ENCODE measurements around the gene PUM2. TPM values are rescaled to one million over a fixed set of nuclear protein-coding genes. Genes with fewer than 3 reads are reported as not detected.

The PUM2 gene
- total RNA-seq, 1 donor from 2014 or later = 80.6 TPM

DNA sequence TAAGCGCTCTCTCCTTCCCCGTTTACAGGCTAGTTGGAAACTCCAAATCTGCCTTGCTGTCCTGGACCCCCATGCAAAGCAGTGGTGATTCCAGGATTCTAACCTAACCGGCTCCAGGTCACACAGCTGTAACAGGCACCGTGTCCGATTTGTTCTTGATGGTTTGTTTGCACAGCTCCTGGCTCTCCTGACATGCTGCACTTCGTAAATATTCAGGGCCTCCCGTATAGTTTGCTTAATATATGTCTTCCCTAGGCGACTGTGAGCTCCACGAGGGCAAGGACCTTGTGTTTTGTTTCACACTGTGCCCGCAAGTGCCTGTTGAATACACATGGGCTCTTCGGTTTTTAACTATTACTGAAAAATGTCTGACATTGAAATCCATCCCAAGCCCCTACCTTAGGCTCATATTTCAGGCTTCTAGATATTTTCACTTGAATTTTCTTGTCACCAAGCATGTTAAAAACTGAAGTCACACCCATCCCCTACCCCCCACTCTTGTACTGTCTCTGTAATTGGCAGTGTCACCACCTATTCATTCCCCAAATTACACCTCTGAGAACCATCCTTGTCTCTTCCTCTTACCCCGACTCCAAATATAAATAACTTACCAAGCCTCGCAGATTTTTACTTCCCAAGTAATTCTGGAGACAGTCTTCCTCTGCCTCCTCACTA is 1.0 kb upstream of the PUM2 start:
- no peak for DNase-seq
- no peak for ATAC-seq
- intact Hi-C loops (cut with micrococcal nuclease) = no loop called here

GRCh38 chr2:20350041-20350712 is 467 bp downstream of the PUM2 start:
- ATAC-seq = peak; percentile 65
- DNase-seq = no peak
- intact Hi-C loops (cut with micrococcal nuclease) = no loop called here

DNA sequence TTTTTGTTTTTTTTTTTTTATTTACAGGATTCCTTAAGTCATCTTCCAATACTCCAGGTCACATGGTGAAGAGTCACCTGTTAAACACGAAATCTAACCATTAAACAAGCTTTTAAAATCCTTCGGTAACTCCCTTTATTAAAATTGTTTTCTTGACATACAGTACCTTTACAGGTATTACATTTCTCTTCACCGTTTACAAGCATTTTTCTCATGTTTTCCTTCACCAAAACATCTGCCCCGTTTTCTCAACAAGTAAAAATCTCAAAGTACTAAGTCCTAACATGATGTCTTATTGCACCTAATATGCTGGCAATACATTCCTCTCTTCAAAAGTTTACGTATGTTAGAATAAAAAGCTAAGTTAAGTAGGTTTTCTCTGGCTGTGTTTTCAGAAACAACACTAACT is 1.1 kb downstream of the PUM2 start:
- intact Hi-C loops (cut with micrococcal nuclease) = no loop called here
- ATAC-seq = no peak

DNA sequence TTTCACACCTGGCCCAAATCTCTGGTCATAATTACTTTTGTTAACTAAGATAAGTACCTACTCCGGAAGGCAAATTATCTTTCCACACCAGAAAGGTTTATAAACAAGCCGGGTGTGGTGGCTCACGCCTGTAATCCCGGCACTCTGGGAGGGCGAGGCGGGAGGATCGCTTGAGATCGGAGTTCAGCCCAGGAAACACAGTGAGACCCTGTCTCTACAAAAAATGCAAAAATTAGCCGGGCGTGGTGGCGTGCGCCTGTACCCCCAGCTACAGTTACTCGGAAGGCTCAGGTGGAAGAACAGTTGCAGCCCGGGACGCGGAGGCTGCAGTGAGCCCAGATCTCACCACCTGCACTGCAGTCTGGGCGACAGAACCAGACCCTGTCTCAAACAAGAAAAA is 2.1 kb downstream of the PUM2 start:
- DNase-seq (no peak), ATAC-seq (no peak)
- intact Hi-C loops (cut with micrococcal nuclease) = no loop called here

More for the DNA sequence above, 1.1 kb downstream of the PUM2 start:
- no peak for DNase-seq

DNA sequence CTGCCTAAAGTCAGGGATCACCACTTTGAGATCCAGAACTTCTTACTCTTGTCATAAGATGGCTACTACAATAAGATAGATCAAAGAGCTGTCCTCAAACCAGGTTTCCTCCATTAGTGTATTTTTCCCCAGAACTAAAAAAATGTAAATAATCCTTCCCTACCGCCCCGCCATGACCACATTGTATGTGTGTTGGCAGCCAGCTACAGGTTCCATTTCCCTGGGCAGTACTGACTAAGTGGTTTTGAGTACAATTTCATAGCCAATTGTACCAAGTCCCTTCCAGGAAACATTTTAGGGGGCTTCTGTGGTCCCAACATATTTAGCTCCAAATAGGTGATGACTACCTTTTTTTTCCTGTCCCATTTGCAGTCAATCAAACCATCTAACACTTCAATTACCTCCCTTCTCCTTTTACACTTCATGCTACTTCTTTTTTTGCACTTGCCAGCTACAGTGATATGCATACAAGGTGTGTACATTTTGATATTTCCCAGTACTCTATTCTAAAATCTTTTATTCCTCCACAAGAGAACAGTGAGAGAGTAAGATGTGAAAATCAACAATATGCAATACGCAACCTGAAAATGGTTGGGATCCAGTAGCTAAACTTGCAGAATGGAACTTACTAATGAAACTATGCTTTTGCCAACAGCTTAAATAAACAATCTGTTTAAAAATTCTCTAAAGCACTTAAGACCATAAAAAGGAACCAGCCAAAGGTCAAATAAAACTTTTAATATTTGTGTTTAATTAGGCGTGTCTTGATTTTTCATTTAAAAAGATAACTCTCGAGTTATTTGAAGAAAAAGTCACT is 3.9 kb downstream of the PUM2 start:
- intact Hi-C loops (cut with micrococcal nuclease) = no loop called here
- no peak for DNase-seq

DNA sequence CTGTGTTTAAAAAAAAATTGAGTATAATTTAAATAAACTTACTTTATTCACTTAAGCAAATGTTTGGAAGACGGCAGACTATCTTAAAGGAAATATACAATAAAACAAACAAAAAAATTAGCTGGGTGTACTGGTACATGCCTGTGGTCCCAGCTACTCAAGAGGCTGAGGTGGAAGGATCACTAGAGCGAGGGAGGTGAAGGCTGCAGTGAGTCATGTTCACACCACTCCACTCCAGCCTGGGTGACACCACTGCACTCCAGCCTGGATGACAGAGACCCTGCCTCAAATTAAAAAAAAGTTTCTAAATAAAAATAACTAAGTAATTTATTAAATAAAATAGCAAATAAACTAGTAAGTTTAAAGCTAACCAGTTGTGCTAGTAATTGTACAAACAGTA is 7.5 kb downstream of the PUM2 start:
- intact Hi-C loops (cut with micrococcal nuclease) = no loop called here
- DNase-seq (no peak), ATAC-seq (no peak)

More for the DNA sequence above, 3.9 kb downstream of the PUM2 start:
- ATAC-seq = no peak

DNA sequence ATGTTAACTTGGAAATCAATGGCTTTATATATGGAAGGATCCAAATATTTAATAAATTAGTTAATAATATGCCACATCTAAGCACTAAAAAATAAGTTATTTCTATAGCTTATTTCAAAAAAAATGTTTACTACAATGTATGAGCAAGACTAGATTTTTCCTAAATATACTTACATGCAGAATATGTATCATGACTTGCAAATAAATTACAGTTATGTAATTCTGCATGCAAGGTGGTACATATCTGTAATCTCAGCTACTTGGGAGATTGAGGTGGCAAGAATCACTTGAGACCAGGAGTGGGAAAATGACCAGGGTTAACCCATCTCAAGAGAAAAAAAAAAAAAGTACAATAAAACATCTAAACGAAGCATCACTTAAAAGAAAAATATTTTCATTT is 11.6 kb downstream of the PUM2 start:
- intact Hi-C loops (cut with micrococcal nuclease) = no loop called here
- DNase-seq = no peak
- ATAC-seq = no peak

DNA sequence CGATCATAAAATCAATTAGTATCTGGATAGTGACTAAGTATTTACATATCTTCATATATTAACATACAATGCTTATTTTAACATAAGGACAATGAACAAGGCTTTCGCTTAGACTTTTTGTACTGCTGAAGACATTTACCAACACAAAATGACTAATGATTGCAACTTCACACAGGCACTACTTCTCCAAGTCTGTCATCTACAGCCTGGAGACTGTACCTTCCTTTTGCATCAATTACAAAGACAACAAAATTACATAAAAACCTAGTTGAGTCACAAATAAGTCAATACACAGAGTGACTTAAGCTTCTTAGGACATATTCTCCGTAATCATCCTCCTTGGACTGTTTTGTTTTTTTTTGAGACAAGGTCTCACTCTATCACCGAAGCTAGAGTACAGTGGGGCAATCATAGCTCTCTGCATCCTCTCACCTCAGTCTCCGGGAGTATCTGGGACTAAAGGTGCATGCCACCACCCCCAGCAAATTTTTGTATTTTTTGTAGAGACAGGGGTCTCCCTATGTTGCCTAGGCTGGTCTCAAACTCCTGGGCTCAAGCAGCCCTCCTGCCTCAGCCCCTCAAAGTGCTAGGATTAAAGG is 15.9 kb downstream of the PUM2 start:
- intact Hi-C loops (cut with micrococcal nuclease) = loop anchor here (5.0 kb wide), 1 partner anchor 52 kb away; no protein-coding TSS in a partner anchor
- ATAC-seq = peak; percentile 19
- DNase-seq = no peak

GRCh38 chr2:20333738-20334137 is 16.9 kb downstream of the PUM2 start:
- DNase-seq (no peak), ATAC-seq (no peak)
- intact Hi-C loops (cut with micrococcal nuclease) = loop anchor here (5.0 kb wide), 1 partner anchor 51 kb away; no protein-coding TSS in a partner anchor

DNA sequence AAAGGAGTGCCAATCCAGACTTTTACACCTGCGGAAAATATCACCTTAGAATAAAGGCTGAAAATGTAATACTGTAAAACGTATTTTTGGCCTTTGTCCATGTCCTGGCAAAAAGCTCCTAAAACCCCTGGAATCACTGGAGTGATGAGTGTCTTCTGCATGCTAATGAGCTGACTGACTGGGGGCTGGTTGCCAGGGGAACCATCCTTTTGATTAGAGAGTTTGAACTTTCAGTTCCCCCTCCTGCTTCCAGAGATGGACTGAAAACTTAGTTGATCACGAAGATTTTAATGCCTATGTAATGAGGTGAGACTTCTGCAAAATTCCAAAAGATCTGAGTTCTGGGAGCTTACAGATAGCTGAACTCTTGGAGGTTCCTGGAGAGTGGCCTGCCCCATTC is 20.5 kb downstream of the PUM2 start:
- ATAC-seq (no peak), DNase-seq (no peak)
- intact Hi-C loops (cut with micrococcal nuclease) = loop anchor here (5.0 kb wide), 1 partner anchor 48 kb away; no protein-coding TSS in a partner anchor

DNA sequence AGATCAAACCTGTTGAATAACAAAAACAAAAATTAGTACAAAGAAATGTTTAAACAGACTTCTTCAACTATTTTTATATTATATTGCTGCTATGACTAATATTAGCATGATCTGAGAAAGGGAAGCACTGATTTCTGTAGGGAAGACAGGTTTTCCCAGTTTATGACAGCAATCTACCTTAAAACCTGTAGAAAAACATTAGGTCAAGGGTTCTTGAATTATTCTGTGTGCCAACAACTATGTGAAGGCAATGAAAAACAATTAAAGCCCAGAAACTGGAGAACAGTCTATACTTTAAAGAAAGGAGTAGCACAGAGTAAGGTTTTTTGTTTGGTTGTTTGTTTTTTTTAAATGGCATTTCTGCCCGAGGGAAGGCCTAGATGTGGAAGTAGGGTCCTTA is 23.3 kb downstream of the PUM2 start:
- DNase-seq (no peak), ATAC-seq (no peak)
- intact Hi-C loops (cut with micrococcal nuclease) = no loop called here

GRCh38 chr2:20326163-20326780 is 24.4 kb downstream of the PUM2 start:
- intact Hi-C loops (cut with micrococcal nuclease) = no loop called here
- DNase-seq (no peak), ATAC-seq (peak; percentile 70)

- ATAC-seq (no peak), DNase-seq (no peak)
- intact Hi-C loops (cut with micrococcal nuclease) = no loop called here
These were observed 27.9 kb downstream of the PUM2 start for GRCh38 chr2:20322527-20323300.

GRCh38 chr2:20317690-20318089 is 33.0 kb downstream of the PUM2 start:
- no peak for DNase-seq
- intact Hi-C loops (cut with micrococcal nuclease) = no loop called here
- ATAC-seq = no peak

GRCh38 chr2:20317197-20317596 is 33.4 kb downstream of the PUM2 start:
- intact Hi-C loops (cut with micrococcal nuclease) = no loop called here
- no peak for DNase-seq
- no peak for ATAC-seq

- intact Hi-C loops (cut with micrococcal nuclease) = no loop called here
- no peak for ATAC-seq
- DNase-seq = no peak
These were observed 35.8 kb downstream of the PUM2 start for GRCh38 chr2:20314562-20315501.

DNA sequence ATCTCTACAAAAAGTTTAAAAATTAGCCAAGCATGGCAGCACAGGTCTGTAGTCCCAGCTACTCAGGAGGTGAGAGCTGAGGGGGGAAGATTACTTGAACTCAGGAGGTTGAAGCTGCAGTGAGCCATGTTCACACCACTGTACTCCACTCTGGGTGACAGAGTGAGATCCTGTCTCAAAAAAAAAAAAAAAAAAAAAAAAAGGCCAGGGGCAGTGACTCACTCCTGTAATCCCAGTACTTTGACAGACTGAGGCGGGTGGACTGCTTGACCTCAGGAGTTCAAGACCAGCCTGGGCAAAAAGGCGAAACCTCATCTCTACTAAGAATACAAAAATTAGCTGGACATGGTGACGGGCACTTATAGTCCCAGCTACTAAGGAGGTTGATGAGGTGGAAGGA is 37.0 kb downstream of the PUM2 start:
- ATAC-seq = no peak
- no peak for DNase-seq
- intact Hi-C loops (cut with micrococcal nuclease) = no loop called here

All from left ventricle myocardium superior (tissue), 1 donor.